OCI-LY3 (cell line): ENCODE results near the gene MTMR3.

Experiments
- H2AFZ ChIP-seq: fragments of 200-600, 300-600 bp; shearing (Covaris generic); 2 replicates; pipeline ENCODE4 v1.6.0; 2014; ENCODE audit warnings: antibody characterized with exemption, low read depth, low read length
- H3K27ac ChIP-seq: fragments of 200-600, 300-600 bp; sonication (generic); 2 replicates; pipeline ENCODE4 v1.5.1; 2014; ENCODE audit warnings: mild to moderate bottlenecking, low read length, moderate library complexity, mixed read lengths
- H3K27me3 ChIP-seq: fragments of 200-600, 300-600 bp; sonication (generic); 2 replicates; pipeline ENCODE4 v1.6.1; 2014; ENCODE audit warnings: low read depth, low read length, mixed read lengths
- H3K36me3 ChIP-seq: fragments of 200-600, 300-600 bp; sonication (generic); replicated peaks from 2 replicates; pipeline ENCODE3; 2014; ENCODE audit warnings: low read depth, low read length, mixed read lengths
- H3K4me1 ChIP-seq: fragments of 300-600, 200-600 bp; sonication (generic); 2 replicates; pipeline ENCODE4 v1.6.1; 2014; ENCODE audit warnings: low read length, mixed read lengths
- H3K4me2 ChIP-seq: fragments of 200-600, 300-600 bp; sonication (generic); 2 replicates; pipeline ENCODE4 v1.6.1; 2014; ENCODE audit warnings: low read length, mixed read lengths
- H3K4me3 ChIP-seq: fragments of 300-600, 200-600 bp; sonication (generic); 2 replicates; pipeline ENCODE4 v1.5.1; 2014; ENCODE audit warnings: antibody characterized with exemption, mild to moderate bottlenecking, low read length, moderate library complexity
- H3K79me2 ChIP-seq: fragments of 300-600, 200-600 bp; shearing (Covaris generic); 2 replicates; pipeline ENCODE4 v1.6.1; 2014; ENCODE audit warnings: mild to moderate bottlenecking, low read length, mixed read lengths
- H3K9ac ChIP-seq: fragments of 300-600, 200-600 bp; shearing (Covaris generic); 2 replicates; pipeline ENCODE4 v1.6.0; 2014; ENCODE audit warnings: mild to moderate bottlenecking, low read length, moderate library complexity
- H3K9me3 ChIP-seq: fragments of 200-600, 300-600 bp; shearing (Covaris generic); 2 replicates; pipeline ENCODE4 v1.6.1; 2014; ENCODE audit warnings: low read length, mixed read lengths; ENCODE audit not compliant: insufficient read depth
- H4K20me1 ChIP-seq: fragments of 200-600, 300-600 bp; sonication (generic); 2 replicates; pipeline ENCODE4 v1.6.1; 2016; ENCODE audit warnings: low read length, mixed read lengths; ENCODE audit not compliant: insufficient read depth
- CTCF ChIP-seq: fragments of 200-600, 300-600 bp; sonication (generic); IDR thresholded peaks from 2 replicates; pipeline ENCODE4 v1.5.1; 2014; ENCODE audit warnings: antibody characterized with exemption, low read length, low read depth
- EZH2phosphoT487 ChIP-seq: fragments of 200-600 bp; shearing (Covaris generic); IDR thresholded peaks from 2 replicates; pipeline ENCODE4 v1.6.1; 2018; ENCODE audit warnings: antibody characterized with exemption, mixed run types, low read depth

MTMR3 gene

GRCh38 chr22:30077279-30077880 lies 194.4 kb downstream of the MTMR3 start:
- H3K27ac ChIP-seq, result no peak overlapping the region
- H3K4me3 ChIP-seq, result no peak overlapping the region
- no peaks in the 10 kb centered on the region for H3K79me2 ChIP-seq
- H3K36me3 ChIP-seq, result no peaks in the 10 kb centered on the region
- peaks cover 36% of the 10 kb centered on the region for H3K27me3 ChIP-seq
- TF ChIP-seq EZH2phosphoT487 (no peak), CTCF (no peak)
- H3K9me3 ChIP-seq, result no peaks in the 10 kb centered on the region
- H4K20me1 ChIP-seq, result no peaks in the 10 kb centered on the region
- no peak overlapping the region for H2AFZ ChIP-seq
- no peak overlapping the region for H3K9ac ChIP-seq
- H3K4me2 ChIP-seq, result no peak overlapping the region
- peaks cover 9% of the 10 kb centered on the region for H3K4me1 ChIP-seq

GRCh38 chr22:30078320-30079311 lies 195.6 kb downstream of the MTMR3 start:
- Histone ChIP-seq H3K9me3 (no peaks in the 10 kb centered on the region), H3K4me1 (peaks cover 9% of the 10 kb centered on the region), H3K36me3 (no peaks in the 10 kb centered on the region), H3K4me2 (peak overlapping the region; percentile 42), H3K27me3 (peaks cover 30% of the 10 kb centered on the region), H3K27ac (no peak overlapping the region), H4K20me1 (no peaks in the 10 kb centered on the region), H3K4me3 (peak overlapping the region; percentile 56), H3K79me2 (no peaks in the 10 kb centered on the region), H2AFZ (peak overlapping the region; percentile 68), H3K9ac (no peak overlapping the region)
- no peak for TF ChIP-seq EZH2phosphoT487
- no peak for TF ChIP-seq CTCF

GRCh38 chr22:30079952-30080533 lies 197.1 kb downstream of the MTMR3 start, which contains the start of gene HORMAD2:
HORMAD2 (plus strand) TSS chr22:30080464; CDS start chr22:30093953, 13,489 bp downstream.
- Histone ChIP-seq H4K20me1 (no peaks in the 10 kb centered on the region), H3K9me3 (no peaks in the 10 kb centered on the region), H3K4me1 (peaks cover 9% of the 10 kb centered on the region), H3K4me2 (peak within 1 kb of the TSS; percentile 42), H2AFZ (no peak within 1 kb of the TSS), H3K36me3 (no peaks in the 10 kb centered on the region), H3K27ac (no peak within 1 kb of the TSS), H3K27me3 (peaks cover 20% of the 10 kb centered on the region), H3K4me3 (peak within 1 kb of the TSS; percentile 56; the same call in 1 of the 2 replicates), H3K79me2 (no peaks in the 10 kb centered on the region), H3K9ac (no peak within 1 kb of the TSS)
- no peak for TF ChIP-seq CTCF
- no peak for TF ChIP-seq EZH2phosphoT487
